Ovary (tissue), 3 donors: Measurements from ENCODE around the gene GTF2IRD2.
"Not testable (repeated sequence)": the region's sequence is repeated elsewhere in the genome, so short reads cannot be mapped to it uniquely, and the experiment has no call there.

Experiments used
- CTCF ChIP-seq, 3 donors: fragments of 450-650 bp in 2 of 3; fragments of 200-600 bp in 1 of 3; IDR thresholded peaks; one replicate each; pipeline versions ENCODE4 v1.5.1 to v1.8.0; 2016 to 2022; ENCODE audit warnings: antibody characterized with exemption in 3 of 3, mild to moderate bottlenecking in 1 of 3
- POLR2A ChIP-seq: fragments of 450-650 bp; IDR thresholded peaks from one replicate; pipeline ENCODE4 v1.6.1; 2017; ENCODE audit warnings: antibody characterized with exemption, mild to moderate bottlenecking, moderate library complexity
- donor health status: DM: no; HTN: no; CAD: no.

- not testable (repeated sequence) for TF ChIP-seq CTCF (IDR thresholded peaks at IDR 0.05); POLR2A
These were observed 14.4 kb upstream of the GTF2IRD2 start for GRCh38 chr7:74865777-74866176.
